ENCODE results near the gene MBP.
"Not testable (repeated sequence)": the region's sequence is repeated elsewhere in the genome, so short reads cannot be mapped to it uniquely, and the experiment has no call there.

Gene MBP

DNA sequence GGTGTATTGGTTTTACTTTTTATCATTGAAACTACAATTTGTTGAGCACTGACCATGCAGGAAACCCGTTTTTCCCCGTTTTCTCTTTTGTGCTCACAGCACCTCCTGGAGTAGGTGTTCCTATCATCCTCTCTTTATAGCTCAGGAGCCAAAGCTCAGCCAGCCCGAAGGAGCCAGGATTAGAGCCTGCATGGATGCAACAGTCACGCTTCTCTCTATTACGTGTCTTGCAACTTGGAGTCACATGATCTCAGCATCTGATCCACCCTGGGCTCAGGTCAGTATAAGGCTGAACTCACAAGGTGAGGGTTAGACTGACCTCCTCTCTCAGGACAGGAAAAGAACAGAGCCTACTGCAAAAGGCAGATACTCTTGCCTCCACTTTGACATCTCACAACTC, 150.5 kb downstream of the MBP start:
- DNase-seq = no peak

DNA sequence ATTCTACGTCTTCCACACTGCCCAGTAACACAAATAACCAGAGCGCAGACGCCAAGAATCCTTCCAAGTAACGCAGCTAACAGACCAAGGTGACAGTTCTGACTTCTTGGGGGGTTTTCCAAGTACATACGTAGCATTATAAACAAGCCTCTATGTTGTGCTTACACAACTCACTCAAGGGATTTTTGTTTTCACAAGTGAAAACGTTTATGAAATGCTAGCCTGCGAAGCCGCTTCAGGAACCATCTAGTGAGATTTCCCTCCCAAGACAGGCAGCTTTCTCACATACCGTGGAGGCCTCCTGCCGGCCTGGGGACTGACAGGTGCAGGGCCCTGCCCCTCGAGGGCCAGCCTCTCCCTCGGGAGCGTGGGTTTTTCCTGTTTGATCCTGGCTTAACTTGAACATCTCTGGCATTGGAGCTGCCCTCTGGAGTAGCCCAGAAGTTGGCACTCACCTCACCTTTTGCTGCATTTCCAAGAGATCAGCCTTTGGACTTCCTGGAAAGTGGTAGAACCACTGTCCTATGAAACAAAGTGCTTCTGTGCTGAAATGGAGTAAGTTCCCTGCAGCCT, 151.1 kb downstream of the MBP start:
- DNase-seq = no peak

DNA sequence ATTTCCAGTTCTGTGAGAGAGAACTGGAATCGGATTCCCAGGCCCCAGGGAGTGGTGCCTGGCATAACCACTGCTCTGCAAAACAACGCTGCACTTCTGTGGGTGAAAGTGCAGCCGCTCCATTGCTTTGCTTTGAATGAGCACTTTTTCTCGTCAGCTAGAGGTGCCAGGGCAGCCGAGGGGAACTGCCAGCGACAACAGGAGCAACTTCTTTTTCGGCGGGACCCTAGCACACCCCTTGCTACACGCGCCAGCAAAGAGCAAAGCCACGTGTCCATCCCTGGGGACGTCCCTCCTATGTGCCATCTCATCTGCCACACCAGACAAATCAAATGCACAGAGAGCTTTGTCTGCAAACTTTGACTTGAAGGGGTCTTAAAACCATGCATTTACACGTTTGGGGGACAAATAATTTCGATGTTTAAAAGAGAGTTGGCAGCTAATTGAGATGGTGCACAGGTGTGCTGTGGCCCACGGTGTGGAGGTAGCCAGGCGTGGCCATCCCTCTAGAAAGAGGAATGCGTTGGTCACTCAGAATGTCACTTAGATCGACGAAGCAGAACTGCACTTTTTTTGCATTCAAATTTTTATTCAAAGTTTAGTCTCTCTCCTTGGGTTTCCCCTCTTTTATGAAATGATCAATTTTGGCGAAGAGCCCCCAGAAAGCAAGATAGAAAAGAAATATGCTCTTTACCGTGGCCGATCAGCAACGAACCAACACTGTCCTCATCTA, 151.8 kb downstream of the MBP start:
- no peak for DNase-seq

DNA sequence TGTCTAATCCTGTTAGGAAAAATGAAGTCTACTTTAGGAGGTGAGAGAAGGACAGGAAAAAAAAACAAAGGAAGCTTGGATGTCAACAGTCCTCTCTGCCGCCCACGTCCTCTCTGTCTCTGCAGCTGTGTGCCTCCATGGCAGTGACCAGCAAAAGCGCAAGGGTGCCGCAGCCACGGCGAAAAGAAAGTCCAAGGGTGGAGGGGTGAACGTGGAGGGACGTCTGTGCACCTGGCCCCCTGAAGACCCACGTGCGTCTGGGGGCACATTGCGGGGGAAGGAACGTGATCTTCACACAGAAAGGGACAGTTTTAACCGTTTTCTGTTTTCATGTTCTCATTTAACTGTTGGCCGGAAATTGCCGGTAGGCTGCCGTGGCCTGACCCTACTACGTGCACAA, 152.7 kb downstream of the MBP start:
- DNase-seq = no peak

GRCh38 chr18:76979111-76979751, 153.4 kb downstream of the MBP start:
- DNase-seq = no peak

- no peak for DNase-seq
Measured at GRCh38 chr18:76978616-76979015, 154.0 kb downstream of the MBP start.

DNA sequence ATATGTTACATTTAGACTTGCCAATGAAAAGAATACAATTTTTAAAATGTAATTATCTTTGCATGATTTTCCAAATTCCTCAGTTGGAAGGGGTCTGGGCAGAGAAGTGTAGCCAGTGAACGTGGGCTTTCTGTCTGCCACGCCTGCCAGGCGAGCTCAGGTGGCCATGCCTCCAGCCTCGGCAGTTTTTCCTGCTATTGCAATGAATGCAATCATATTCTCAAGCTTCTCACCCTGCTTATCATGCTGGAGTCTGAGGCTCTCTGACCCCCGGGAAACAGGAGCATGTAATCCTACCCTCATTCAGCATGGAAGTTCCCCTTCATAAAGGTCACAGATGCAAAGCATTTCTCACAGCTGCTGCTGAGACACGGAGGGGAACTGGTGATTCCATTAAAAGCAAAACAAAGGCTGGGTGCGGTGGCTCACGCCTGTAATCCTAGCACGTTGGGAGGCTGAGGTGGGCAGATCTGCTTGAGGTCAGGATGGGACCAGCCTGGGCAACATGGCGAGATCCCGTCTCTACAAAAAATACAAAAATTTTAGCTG, 154.8 kb downstream of the MBP start:
- no peak for DNase-seq

DNA sequence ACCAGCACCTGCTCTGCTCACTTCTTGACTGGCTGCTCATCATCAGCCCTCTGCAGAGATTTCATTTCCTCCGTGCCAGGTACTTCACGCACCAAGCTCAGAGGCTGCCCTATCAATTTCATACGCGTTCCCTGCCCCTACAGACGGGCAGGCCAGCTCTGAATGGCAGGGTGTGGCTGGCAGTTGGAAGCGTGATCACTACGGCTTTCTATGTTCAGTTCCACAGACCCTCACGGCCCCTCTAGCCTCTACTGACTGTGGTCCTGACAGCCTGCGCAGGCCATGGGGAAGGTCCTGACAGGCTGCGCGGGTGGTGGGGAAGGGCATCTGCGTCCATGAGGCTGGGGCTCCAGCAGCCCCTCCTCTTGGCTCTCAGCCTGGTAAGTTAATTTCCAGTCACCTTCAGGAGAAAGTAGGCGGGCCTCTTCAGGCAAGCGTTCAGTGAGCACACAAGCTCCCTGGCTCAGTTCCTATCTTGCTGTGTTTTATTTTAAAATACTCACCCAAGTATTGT, 155.4 kb downstream of the MBP start:
- DNase-seq = no peak

DNA sequence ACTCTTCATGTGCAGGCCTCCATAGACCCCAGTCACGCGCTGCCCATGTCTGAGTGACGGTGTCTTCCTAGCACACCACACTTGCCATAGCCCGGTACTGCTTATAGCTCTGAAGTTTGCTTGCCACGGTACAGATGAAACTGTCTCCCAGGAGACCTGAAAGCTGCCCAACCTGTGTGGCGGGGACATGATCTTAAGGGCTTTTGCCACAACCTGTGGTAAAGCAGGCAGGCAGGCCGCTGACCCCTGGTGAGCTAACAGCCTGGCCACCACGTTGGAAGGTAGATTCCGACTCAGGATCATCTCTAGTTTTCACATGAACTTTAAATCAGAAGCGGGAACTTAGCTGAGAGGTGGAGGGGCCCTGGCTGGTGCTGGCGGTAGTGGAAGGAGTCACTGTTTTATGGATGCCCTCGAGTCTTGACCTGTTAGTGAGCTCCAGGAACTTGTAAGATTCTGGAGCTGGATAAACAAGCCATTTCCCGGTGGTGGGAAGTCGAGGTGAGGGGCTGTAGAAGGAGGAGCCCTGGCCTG, 156.9 kb downstream of the MBP start:
- DNase-seq = no peak

DNA sequence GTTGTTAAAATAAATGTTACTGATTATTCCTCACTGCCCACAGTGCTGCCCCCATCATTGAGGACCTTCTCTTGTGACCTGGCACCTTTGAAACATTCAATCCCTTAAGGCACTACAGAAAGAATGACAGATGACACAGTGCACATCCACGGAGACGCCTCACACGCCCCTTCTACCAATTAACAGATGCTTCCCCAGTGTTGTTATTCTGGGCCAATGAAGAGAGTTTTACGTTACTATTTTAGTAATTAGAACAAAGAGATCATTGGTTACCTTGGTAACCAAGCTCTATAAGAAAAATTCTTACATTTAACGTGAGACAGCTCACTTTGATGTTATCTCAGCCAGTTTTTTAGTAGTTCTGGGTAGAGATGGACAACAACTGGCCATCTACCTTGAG, 158.2 kb downstream of the MBP start:
- DNase-seq = no peak

DNA sequence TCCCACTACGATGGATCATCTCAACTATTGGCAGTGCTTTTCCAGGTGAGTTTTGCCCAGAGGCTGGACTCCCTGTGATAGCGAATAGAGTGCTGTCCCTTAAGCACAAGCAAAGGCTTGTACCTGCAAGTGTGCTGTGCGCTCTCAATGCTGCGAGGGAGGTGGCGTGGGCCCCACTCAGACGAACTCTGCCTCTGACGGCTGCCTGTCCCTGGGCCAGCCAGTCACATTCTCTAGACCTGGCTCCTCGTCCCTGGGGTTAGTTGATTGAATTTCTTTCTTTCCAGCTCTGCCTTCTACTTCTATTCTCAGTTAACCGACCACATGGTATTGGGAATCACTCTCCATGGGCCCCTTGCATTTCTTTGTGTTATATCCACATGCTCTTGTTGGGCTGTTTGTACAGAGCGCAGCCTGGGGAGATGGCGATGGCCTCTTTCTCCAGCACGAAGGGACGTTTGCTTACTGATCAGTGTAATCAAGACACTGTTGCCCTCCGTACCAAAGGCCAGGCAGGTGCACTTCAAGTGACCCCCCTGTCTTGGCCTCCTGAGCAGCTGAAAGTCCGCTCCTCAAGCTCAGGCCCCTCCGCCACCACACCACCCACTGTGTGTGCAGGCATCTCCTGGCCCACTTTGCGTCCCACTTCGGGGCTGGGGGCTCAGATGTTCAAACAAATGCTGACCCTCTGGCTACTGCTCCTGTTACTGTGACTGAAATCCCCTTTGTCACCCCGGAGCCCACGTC, 158.9 kb downstream of the MBP start:
- no peak for DNase-seq

DNA sequence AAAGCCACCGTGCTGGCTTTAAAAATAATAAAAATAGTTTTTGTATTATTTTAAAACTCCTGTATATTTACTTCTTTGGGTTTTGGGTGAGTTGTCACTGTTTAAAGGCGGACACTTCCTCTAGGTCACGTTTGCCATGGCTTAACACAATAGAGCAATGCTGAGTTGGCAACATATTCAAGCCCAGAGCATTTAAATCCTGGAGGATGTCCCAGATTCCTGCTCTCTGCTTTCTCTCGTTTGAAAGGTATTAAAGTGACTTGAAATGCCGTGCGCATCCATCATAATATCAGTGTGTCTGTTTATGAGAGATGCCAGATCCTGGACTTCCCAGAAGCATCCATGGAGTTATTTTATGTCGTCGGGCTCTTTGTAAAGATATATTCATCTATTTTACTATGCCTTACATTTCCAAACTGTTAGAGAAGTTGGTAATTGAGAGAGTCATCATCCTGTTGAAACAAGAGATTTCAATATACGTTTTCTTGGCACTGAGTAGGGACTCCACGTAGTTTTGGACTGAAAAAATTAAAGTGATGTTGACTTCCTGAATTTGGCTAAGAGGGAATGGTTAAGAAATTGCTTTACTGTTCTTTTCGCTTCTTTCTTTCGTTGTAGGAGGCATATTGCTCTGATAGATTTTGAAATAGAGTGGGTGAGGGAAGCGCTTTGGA, 159.6 kb downstream of the MBP start:
- DNase-seq = no peak

- no peak for DNase-seq
Measured at GRCh38 chr18:76972241-76972640, 160.3 kb downstream of the MBP start.

- no peak for DNase-seq
Measured at GRCh38 chr18:76970770-76971559, 161.6 kb downstream of the MBP start.

GRCh38 chr18:76967721-76968472, 164.7 kb downstream of the MBP start:
- no peak for DNase-seq

DNA sequence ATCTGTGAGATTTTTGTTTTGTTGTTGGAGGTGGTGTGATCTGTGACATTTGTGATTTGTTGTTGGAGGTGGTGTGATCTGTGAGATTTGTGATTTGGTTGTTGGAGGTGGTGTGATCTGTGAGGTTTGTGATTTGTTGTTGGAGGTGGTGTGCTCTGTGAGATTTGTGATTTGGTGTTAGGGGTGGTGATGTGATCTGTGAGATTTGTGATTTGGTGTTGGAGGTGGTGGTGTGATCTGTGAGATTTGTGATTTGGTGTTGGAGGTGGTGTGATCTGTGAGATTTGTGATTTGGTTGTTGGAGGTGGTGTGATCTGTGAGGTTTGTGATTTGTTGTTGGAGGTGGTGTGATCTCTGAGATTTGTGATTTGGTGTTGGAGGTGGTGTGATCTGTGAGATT, 165.3 kb downstream of the MBP start:
- not testable (repeated sequence) for DNase-seq

DNA sequence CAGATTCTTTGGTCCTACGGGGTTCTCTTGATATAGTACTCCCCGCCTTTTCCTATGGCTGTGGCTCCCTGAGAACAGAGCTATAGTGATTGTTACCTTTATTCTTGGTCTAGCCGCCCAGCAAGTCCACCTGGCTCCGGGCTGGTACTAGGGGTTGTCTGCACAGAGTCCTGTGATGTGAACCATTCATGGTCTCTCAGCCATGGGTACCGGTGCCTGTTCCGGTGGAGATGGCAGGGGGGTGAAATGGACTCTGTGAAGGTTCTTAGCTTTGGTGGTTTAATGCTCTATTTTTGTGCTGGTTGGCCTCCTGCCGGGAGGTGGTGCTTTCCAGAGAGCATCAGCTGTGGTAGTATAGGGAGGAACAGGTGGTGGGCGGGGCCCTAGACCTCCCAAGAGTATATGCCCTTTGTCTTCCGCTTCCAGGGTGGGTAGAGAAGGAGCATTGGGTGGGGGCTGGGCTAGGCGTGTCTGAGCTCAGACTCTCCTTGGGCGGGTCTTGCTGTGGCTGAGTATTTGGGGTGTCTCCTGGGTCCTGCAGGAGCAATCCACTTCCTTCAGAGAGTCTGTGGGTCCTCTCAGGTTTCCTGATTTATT, 166.9 kb downstream of the MBP start:
- not testable (repeated sequence) for DNase-seq

- DNase-seq = no peak
Measured at GRCh38 chr18:76963936-76964335, 168.6 kb downstream of the MBP start.

DNA sequence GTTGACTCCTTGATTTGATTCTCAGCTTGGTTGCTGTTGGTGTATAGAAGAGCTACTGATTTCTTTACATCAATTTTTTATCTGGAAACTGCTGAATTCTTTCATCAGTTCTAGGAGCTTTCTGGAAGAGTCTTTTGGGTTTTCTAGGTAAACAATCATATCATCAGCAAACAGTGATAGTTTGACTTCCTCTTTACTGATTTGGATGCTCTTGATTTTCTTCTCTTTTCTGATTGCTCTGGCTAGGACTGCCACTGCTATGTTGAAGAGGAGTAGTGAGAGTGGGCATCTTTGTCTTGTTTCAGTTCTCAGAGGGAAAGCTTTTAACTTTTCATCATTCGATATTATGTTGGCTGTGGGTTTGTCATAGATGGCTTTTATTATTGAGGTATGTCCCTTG, 169.7 kb downstream of the MBP start:
- DNase-seq = no peak

- DNase-seq = no peak
Measured at GRCh38 chr18:76960528-76961035, 172.0 kb downstream of the MBP start.

Data from kidney glomerular epithelial cell (primary cell).